ENCODE measurements around the gene TDRD7. TPM values are rescaled to one million over a fixed set of nuclear protein-coding genes. Genes with fewer than 3 reads are reported as not detected.

TDRD7 gene
- total RNA-seq, 2 experiments from 2014 or later: 13.8 to 14.5 TPM

GRCh38 chr9:97418880-97419279, 7.0 kb downstream of the TDRD7 start:
- POLR2A ChIA-PET: no interaction called here
- no peak overlapping the region for H3K27ac Mint-ChIP-seq
- DNase-seq (no peak), ATAC-seq (ENCODE audit: low read depth) (no peak)
- peaks cover 4% of the 10 kb centered on the region for H3K9me3 Mint-ChIP-seq
- no peak overlapping the region for H3K4me3 Mint-ChIP-seq
- H3K36me3 Mint-ChIP-seq: peaks cover 15% of the 10 kb centered on the region
- no peaks in the 10 kb centered on the region for H3K27me3 Mint-ChIP-seq
- H3K4me1 Mint-ChIP-seq: peaks cover 15% of the 10 kb centered on the region

GRCh38 chr9:97419309-97419867, 7.5 kb downstream of the TDRD7 start:
- Mint-ChIP-seq H3K4me3 (no peak overlapping the region), H3K9me3 (peaks cover 7% of the 10 kb centered on the region), H3K4me1 (peaks cover 15% of the 10 kb centered on the region), H3K27me3 (no peaks in the 10 kb centered on the region), H3K36me3 (peaks cover 18% of the 10 kb centered on the region), H3K27ac (no peak overlapping the region)
- DNase-seq: no peak
- POLR2A ChIA-PET: no interaction called here
- no peak for ATAC-seq (ENCODE audit: low read depth)

GRCh38 chr9:97425336-97425972, 13.6 kb downstream of the TDRD7 start:
- no peak for DNase-seq
- peaks cover 1% of the 10 kb centered on the region for H3K4me1 Mint-ChIP-seq
- ATAC-seq (ENCODE audit: low read depth): no peak
- POLR2A ChIA-PET: no interaction called here
- no peaks in the 10 kb centered on the region for H3K27me3 Mint-ChIP-seq
- H3K27ac Mint-ChIP-seq: no peak overlapping the region
- H3K9me3 Mint-ChIP-seq: peaks cover 7% of the 10 kb centered on the region
- no peak overlapping the region for H3K4me3 Mint-ChIP-seq
- H3K36me3 Mint-ChIP-seq: peaks cover 24% of the 10 kb centered on the region

GRCh38 chr9:97425973-97426336, 14.1 kb downstream of the TDRD7 start:
- peaks cover 7% of the 10 kb centered on the region for H3K9me3 Mint-ChIP-seq
- no peak overlapping the region for H3K4me3 Mint-ChIP-seq
- no peak overlapping the region for H3K27ac Mint-ChIP-seq
- H3K36me3 Mint-ChIP-seq: peaks cover 28% of the 10 kb centered on the region
- no peaks in the 10 kb centered on the region for H3K4me1 Mint-ChIP-seq
- no peak for ATAC-seq (ENCODE audit: low read depth)
- no peak for DNase-seq
- H3K27me3 Mint-ChIP-seq: no peaks in the 10 kb centered on the region
- POLR2A ChIA-PET: no interaction called here

GRCh38 chr9:97427885-97428284, 16.0 kb downstream of the TDRD7 start:
- H3K36me3 Mint-ChIP-seq: peaks cover 32% of the 10 kb centered on the region
- peaks cover 7% of the 10 kb centered on the region for H3K9me3 Mint-ChIP-seq
- peaks cover 5% of the 10 kb centered on the region for H3K4me1 Mint-ChIP-seq
- POLR2A ChIA-PET: no interaction called here
- DNase-seq (no peak), ATAC-seq (ENCODE audit: low read depth) (no peak)
- H3K4me3 Mint-ChIP-seq: no peak overlapping the region
- H3K27me3 Mint-ChIP-seq: no peaks in the 10 kb centered on the region
- no peak overlapping the region for H3K27ac Mint-ChIP-seq

DNA sequence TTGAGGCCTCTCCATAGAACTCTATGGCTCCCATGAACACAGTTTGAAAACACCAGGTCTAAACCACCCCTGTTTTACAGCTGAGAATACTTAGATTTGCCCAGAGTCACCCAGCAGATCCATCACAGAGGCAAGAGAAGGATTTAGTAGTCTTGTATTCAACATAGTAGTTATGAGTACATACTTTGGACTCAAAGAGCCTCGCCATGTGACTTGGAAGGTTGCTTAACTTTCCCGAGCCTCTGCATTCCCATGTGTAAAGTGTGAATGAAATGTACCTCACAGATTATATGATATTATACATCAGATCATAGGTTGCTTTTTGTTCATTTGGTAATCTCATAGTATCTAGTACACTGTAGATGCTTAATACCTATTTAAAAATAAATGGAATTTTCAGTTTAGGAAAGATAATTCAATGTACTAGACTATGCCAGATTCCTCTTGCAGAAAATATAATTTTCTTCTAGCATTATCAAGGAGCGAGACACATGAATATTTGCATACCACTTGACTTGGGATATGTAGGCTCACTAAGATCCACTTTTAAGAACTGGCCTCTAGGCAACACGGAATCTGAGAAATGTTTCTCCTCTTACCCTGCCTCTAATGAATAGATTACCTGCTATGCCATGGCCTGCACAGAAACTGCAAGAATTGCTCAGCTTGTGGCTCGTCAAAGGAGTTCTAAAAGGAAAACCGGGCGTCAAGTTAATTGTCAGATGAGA, 18.6 kb downstream of the TDRD7 start:
- Mint-ChIP-seq H3K27me3 (no peaks in the 10 kb centered on the region), H3K4me3 (no peak overlapping the region), H3K4me1 (peaks cover 5% of the 10 kb centered on the region), H3K36me3 (peaks cover 31% of the 10 kb centered on the region), H3K27ac (no peak overlapping the region), H3K9me3 (no peaks in the 10 kb centered on the region)
- DNase-seq (no peak), ATAC-seq (ENCODE audit: low read depth) (no peak)
- POLR2A ChIA-PET: no interaction called here

DNA sequence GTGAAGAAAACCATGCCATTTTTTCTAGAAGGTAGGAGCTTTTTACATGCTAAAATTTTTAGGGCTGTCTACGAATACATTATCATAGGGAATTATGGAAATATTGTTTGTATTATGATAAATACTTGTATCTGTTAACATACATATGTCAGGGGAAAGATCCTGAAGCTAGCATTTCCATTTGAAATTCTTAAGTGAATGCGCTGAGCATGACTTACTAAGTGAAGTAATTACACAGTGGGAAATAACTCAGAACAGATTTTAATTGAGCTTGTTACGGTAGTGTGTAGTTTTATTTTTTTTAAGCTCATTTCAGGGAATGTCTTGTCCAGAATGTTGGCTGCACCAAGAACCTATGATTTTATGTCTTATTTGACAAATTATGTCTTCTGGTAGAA, 19.1 kb downstream of the TDRD7 start:
- Mint-ChIP-seq H3K9me3 (no peaks in the 10 kb centered on the region), H3K27me3 (no peaks in the 10 kb centered on the region), H3K27ac (no peak overlapping the region), H3K4me3 (no peak overlapping the region), H3K4me1 (peaks cover 5% of the 10 kb centered on the region), H3K36me3 (peaks cover 31% of the 10 kb centered on the region)
- DNase-seq: no peak
- POLR2A ChIA-PET: no interaction called here
- ATAC-seq (ENCODE audit: low read depth): no peak

DNA sequence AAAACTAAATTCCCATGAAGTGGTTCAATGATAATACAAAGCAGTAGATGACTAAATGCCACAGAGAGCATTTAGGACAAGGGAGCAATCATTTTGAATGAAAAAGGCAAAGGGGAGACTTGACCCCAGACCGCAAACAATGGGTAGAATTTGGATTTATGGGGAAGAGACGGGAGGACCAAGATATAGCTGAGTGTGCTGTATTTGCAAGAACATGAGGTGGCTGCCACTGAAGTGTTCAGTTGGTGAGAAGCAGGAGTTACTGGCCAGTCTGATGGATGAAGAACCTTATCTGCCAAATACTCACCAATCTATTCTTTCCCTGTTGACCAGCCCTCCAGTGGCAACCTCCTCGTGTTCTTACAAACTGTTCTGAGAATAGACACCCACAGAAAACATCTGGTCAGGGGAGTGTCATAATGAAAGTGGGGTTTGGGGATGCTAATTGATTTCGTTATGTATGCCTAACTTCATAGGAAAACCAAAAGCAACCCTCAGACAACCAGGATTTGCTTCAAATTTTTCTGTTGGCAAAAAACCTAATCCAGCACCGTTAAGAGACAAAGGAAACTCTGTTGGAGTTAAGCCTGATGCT, 19.8 kb downstream of the TDRD7 start:
- Mint-ChIP-seq H3K27ac (no peak overlapping the region), H3K27me3 (no peaks in the 10 kb centered on the region), H3K36me3 (peaks cover 31% of the 10 kb centered on the region), H3K4me3 (no peak overlapping the region), H3K9me3 (no peaks in the 10 kb centered on the region), H3K4me1 (peaks cover 5% of the 10 kb centered on the region)
- POLR2A ChIA-PET: no interaction called here
- ATAC-seq (ENCODE audit: low read depth) (no peak), DNase-seq (no peak)

DNA sequence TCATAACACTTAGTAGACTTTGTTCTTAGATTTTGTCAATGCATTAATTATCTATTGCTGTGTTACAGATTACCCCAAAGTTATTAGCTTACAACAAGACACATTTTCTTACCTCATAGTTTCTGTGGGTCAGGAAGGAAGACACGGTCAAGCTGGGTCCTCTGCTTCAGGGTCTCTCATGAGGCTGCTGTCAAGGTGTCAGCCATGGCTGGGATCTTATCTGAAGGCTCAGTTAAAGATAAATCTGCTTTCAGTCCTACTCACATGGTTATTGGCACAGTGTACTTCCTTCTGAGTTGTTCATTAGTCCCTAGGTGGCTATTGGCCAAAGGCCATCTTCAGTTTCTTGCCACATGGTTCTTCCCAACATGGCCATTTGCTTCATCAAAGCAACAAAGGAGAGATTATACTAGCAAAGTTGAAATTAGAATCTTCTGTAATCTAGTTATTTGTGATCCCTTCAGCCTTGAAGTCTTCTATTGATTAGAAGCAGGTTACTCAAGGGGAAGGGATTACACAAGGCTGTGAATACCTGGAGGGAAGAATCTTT, 25.2 kb downstream of the TDRD7 start:
- H3K27ac Mint-ChIP-seq: no peak overlapping the region
- ATAC-seq (ENCODE audit: low read depth): no peak
- POLR2A ChIA-PET: no interaction called here
- no peak overlapping the region for H3K4me3 Mint-ChIP-seq
- H3K9me3 Mint-ChIP-seq: no peaks in the 10 kb centered on the region
- no peaks in the 10 kb centered on the region for H3K4me1 Mint-ChIP-seq
- peaks cover 22% of the 10 kb centered on the region for H3K36me3 Mint-ChIP-seq
- no peak for DNase-seq
- no peaks in the 10 kb centered on the region for H3K27me3 Mint-ChIP-seq

DNA sequence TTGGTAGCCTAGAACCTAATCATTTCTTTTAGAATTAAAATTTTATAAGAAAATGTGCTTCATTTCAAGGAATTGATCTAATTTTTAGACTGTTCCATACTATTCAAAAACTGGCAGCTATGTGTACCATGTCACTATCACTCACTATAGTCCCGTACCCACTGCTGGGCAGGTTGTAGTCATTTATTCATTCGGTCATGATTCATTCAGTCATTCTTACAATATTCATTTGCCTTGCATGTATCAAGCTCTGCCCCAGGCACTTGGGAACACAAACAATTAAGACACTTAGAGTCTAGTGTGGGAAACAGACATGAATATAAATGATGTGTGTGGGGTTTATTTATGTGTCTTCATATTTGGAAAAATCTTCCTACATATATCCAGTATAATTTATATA, 26.4 kb downstream of the TDRD7 start:
- Mint-ChIP-seq H3K36me3 (peaks cover 18% of the 10 kb centered on the region), H3K27me3 (no peaks in the 10 kb centered on the region), H3K4me3 (no peak overlapping the region), H3K27ac (no peak overlapping the region), H3K9me3 (no peaks in the 10 kb centered on the region), H3K4me1 (no peaks in the 10 kb centered on the region)
- DNase-seq: no peak
- POLR2A ChIA-PET: no interaction called here
- no peak for ATAC-seq (ENCODE audit: low read depth)

- Mint-ChIP-seq H3K27ac (no peak overlapping the region), H3K4me3 (no peak overlapping the region), H3K36me3 (peaks cover 14% of the 10 kb centered on the region), H3K27me3 (no peaks in the 10 kb centered on the region), H3K4me1 (no peaks in the 10 kb centered on the region), H3K9me3 (no peaks in the 10 kb centered on the region)
- POLR2A ChIA-PET: no interaction called here
- DNase-seq: no peak
- ATAC-seq (ENCODE audit: low read depth): no peak
These were observed 26.8 kb downstream of the TDRD7 start for GRCh38 chr9:97438666-97439065.

- ATAC-seq (ENCODE audit: low read depth): no peak
- Mint-ChIP-seq H3K4me3 (no peak overlapping the region), H3K9me3 (no peaks in the 10 kb centered on the region), H3K4me1 (no peaks in the 10 kb centered on the region), H3K27ac (no peak overlapping the region), H3K27me3 (no peaks in the 10 kb centered on the region), H3K36me3 (peaks cover 12% of the 10 kb centered on the region)
- POLR2A ChIA-PET: no interaction called here
- no peak for DNase-seq
These were observed 28.3 kb downstream of the TDRD7 start for GRCh38 chr9:97440160-97440559.

GRCh38 chr9:97441729-97442128, 29.8 kb downstream of the TDRD7 start:
- H3K9me3 Mint-ChIP-seq: no peaks in the 10 kb centered on the region
- no peak overlapping the region for H3K27ac Mint-ChIP-seq
- ATAC-seq (ENCODE audit: low read depth) (no peak), DNase-seq (no peak)
- no peak overlapping the region for H3K4me3 Mint-ChIP-seq
- H3K36me3 Mint-ChIP-seq: peaks cover 12% of the 10 kb centered on the region
- no peaks in the 10 kb centered on the region for H3K27me3 Mint-ChIP-seq
- POLR2A ChIA-PET: no interaction called here
- H3K4me1 Mint-ChIP-seq: no peaks in the 10 kb centered on the region

Measured in activated naive CD8-positive, alpha-beta T cell treated with anti-CD3 and anti-CD28 coated beads, Interleukin-2, amount 10 ng/mL, durations not matched to agents 7 days and 5 days (primary cell).